LoVo (cell line): ENCODE data around the gene SPSB1.
A peak's percentile ranks its signal among the peaks of the same experiment; 100 is the strongest.

Source experiments
- DNase-seq: peaks from one replicate; pipeline ENCODE4 v3.0.0-alpha.2; 2016; ENCODE audit warnings: low spot score

SPSB1 gene

GRCh38 chr1:9300573-9300972 is 7.9 kb downstream of the SPSB1 start:
- DNase-seq = no peak

- DNase-seq = peak; percentile 73
Observed at GRCh38 chr1:9302745-9303524, 10.2 kb downstream of the SPSB1 start.

GRCh38 chr1:9303916-9304315 is 11.2 kb downstream of the SPSB1 start:
- no peak for DNase-seq

GRCh38 chr1:9305216-9305615 is 12.5 kb downstream of the SPSB1 start:
- DNase-seq = no peak

GRCh38 chr1:9306006-9306405 is 13.3 kb downstream of the SPSB1 start:
- no peak for DNase-seq

GRCh38 chr1:9307303-9307702 is 14.6 kb downstream of the SPSB1 start:
- DNase-seq = no peak

GRCh38 chr1:9308236-9308785 is 15.6 kb downstream of the SPSB1 start:
- no peak for DNase-seq

- no peak for DNase-seq
Observed at GRCh38 chr1:9309080-9309479, 16.4 kb downstream of the SPSB1 start.

- no peak for DNase-seq
Observed at GRCh38 chr1:9309991-9310390, 17.3 kb downstream of the SPSB1 start.

GRCh38 chr1:9311029-9311428 is 18.3 kb downstream of the SPSB1 start:
- no peak for DNase-seq

- DNase-seq = no peak
Observed at GRCh38 chr1:9311479-9311878, 18.8 kb downstream of the SPSB1 start.

- no peak for DNase-seq
Observed at GRCh38 chr1:9312168-9312720, 19.6 kb downstream of the SPSB1 start.

- DNase-seq = no peak
Observed at GRCh38 chr1:9313576-9313975, 20.9 kb downstream of the SPSB1 start.

GRCh38 chr1:9314111-9314510 is 21.4 kb downstream of the SPSB1 start:
- DNase-seq = no peak

GRCh38 chr1:9314711-9315379 is 22.2 kb downstream of the SPSB1 start:
- no peak for DNase-seq

GRCh38 chr1:9315411-9316079 is 22.9 kb downstream of the SPSB1 start:
- no peak for DNase-seq

GRCh38 chr1:9316080-9316444 is 23.4 kb downstream of the SPSB1 start:
- no peak for DNase-seq

GRCh38 chr1:9316512-9316911 is 23.8 kb downstream of the SPSB1 start:
- no peak for DNase-seq

- DNase-seq = no peak
Observed at GRCh38 chr1:9317072-9317471, 24.4 kb downstream of the SPSB1 start.

GRCh38 chr1:9317591-9318417 is 25.1 kb downstream of the SPSB1 start:
- DNase-seq = no peak

- DNase-seq = no peak
Observed at GRCh38 chr1:9319208-9319788, 26.6 kb downstream of the SPSB1 start.
